GM19372 (cell line): ENCODE data around the gene CALHM4.

Experiments
- ATAC-seq: cut with Tn5 transposase; IDR thresholded peaks from one replicate; pipeline ENCODE4 v1.9.1; 2021; ENCODE audit warnings: mild to moderate bottlenecking, low read depth, moderate library complexity; ENCODE audit not compliant: unreplicated experiment

CALHM4 gene

DNA sequence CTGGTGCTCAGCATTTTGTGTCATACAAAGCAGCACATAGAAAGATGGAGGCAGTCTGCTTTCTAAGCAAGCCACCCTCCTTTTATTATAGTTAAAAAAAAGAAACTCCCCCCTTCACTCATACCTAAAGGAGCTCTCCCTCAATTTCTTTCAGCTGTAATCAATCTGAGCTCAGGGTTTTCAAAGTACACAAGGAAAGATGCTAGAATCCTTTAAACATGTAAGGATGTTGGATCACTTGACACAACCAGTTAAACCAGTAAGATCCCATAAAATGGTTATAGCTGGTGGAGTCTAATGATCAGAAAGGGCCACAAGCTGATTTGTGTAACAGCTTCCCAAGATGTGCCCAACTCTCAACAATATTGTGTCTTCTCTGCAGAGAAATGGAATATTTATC is at the start of gene CALHM4:
Gene CALHM4 (plus strand): TSS at position 301 of the 400 bp plus-strand sequence. CDS start 43 bp downstream, at position 344.
- ATAC-seq: no peak

DNA sequence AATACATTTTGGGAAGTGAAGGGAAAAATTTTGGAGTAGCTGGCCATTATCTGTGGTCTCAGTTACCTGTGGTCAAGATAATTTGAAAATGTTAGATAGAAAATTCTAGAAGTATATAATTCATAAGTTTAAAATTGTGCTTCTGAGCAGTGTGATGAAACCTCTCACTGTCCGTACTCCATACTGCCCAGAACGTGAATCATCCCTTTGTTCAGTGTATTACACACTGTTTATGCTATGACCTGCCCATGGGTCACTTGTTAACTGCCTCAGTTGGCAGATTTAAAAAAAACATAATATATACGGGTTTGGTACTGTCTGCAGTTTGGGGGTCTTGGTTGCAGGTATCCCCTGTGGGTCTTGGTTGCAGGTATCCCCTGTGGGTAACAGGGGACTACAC is 46.2 kb upstream of the CALHM4 start:
- ATAC-seq: no peak

DNA sequence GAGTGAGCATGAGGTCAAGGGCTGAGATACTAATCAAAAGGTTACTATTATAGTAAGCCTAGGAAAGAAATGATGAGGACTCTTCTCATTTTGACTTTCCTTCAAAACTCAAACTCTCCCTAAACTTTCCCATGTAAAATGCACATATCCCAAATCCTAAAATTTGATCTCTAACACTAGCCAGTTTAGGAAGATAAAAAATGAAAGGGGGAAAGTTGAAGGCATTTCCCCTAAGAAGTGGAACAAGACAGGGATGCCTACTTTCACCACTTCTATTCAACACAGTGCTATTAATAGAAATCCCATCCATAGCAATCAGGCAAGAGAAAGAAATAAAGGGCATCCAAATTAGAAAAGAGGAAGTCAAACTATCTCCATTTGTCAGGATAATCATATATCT is 45.0 kb upstream of the CALHM4 start:
- no peak for ATAC-seq

DNA sequence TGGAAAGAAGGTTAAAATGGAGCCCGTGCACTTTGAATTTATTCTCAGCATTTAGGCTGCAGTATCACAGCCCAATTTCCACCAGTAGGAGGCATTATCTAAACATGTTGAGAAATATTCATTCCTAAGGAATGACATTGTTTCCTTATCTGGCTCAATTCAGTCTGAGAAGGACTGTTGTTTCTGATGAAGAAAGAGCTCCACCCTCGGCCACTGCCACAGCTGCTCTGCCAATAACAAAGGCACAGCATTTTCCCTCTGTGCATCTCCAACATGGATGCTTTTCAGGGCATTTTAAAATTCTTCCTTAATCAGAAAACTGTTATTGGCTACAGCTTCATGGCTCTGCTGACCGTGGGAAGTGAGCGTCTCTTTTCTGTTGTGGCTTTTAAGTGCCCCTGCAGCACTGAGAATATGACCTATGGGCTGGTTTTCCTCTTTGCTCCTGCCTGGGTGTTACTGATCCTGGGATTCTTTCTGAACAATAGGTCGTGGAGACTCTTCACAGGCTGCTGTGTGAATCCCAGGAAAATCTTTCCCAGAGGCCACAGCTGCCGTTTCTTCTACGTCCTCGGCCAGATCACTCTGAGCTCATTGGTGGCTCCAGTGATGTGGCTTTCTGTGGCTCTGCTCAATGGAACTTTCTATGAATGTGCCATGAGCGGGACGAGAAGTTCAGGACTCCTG is 42.0 kb upstream of the CALHM4 start, which contains the start of gene CALHM5:
Gene CALHM5 (plus strand): TSS at position 216 of the 687 bp plus-strand sequence. CDS start 58 bp downstream, at position 274.
- ATAC-seq: no peak

GRCh38 chr6:116512111-116512559 is 41.4 kb upstream of the CALHM4 start:
- ATAC-seq: no peak

GRCh38 chr6:116512734-116513133 is 40.8 kb upstream of the CALHM4 start:
- no peak for ATAC-seq

DNA sequence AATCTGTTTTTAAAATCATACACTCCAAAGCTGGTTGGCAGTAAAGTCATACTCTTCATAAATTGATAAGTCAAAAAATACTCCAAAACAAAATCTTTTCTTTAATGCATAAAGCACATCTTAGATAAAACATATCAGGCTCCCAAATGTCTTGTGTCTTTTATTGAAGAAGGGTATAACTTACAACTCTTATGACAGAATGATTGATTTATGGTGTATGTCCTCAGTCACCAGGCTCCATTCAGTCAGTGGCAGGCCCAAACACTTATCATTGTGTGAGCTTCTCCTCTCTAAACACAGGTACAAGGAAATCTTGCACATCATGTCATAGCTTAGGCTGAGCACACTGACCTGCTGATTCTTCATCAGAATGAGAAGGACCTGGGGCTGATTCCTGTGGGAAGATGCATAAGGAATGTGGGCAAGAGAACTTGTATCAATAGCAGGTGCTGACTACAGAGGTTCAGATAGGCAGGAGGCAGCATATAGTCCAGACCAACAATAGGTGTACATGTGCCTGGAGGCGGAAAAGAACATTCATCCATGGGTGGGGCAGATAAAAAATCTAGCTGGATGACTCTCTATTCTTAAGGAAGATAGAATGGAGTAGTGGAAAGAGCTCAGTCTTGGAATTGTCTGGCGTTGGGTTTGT is 40.2 kb upstream of the CALHM4 start:
- no peak for ATAC-seq

GRCh38 chr6:116514111-116514510 is 39.4 kb upstream of the CALHM4 start:
- ATAC-seq: no peak

DNA sequence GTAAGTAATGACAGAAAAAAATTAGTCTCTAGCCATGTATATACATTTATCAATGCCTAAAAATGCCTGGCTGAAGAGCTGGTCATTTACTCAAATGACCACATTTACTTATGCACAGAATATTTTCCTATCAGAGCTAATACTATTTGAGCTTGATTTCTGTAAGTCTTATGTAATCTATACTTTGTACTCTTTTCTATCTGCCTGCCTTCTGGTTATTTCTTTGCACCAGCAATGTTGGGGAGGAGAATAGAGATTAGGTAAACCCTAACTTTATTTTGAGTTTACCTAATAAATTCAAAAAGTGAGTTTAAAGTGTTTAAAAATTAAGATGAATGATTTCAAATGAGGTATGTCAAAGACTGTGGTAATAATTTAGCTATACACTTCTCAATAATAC is 38.4 kb upstream of the CALHM4 start:
- ATAC-seq: no peak

- ATAC-seq: no peak
Measured at GRCh38 chr6:116518621-116519368, 34.8 kb upstream of the CALHM4 start.

GRCh38 chr6:116522896-116523295 is 30.7 kb upstream of the CALHM4 start:
- no peak for ATAC-seq

DNA sequence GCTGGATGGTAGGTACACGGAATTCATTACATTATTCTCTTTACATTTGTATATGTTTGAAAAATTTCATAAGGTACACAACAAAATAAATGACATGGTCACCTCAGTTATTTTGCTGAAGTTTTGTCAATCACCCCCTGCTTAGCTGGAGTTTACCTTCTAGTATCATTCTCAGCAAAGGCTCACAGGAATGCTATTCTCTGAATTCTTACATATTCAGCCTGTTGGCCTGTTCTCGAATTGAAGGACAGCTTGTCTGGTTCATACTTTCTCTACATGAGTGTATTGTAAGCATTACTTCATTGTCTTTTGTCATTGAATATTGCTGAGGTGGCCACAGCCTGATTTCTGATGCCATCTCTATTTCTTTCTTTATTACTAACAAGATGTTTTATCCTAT is 29.3 kb upstream of the CALHM4 start:
- no peak for ATAC-seq

GRCh38 chr6:116528133-116528532 is 25.4 kb upstream of the CALHM4 start:
- no peak for ATAC-seq

- ATAC-seq: no peak
Measured at GRCh38 chr6:116528780-116529179, 24.8 kb upstream of the CALHM4 start.

DNA sequence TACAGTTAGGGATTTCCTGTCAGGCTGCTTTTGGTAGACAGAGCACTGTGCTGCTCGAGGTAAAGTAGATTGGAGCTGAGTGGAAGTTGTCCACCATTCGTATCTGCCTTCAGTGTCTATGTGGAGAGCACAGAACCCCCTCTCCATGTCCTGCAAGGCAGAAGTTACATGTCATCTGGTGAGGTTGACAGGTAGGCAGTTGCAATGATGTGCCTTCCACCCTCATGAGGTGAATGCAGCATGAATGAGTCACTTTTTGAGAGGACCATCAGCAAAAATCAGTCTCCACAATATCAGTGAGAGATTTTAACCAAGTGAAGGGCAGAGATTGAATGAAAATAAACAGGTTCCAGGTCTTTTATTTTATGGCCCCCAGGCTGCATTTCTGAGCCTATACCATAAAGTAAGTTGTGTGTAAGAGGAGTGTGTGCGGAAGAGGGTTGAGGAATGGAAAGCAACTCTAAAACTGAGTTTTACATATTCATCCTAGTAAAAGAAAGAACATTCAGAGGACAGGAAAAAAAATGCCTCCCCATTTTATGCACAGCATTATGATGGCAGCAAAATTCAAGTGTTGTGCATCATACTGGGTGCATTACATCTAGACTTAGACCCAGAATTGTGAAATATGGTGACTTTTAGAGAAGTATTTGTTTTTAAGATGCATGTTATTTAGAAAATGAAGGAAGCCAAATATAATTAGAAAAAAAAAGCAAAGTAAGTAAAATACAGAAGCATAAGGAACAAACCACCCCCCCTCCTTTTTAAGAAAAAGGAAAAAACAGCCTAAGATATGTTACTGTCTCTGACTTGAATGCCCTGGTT is 23.9 kb upstream of the CALHM4 start:
- ATAC-seq: no peak

- no peak for ATAC-seq
Measured at GRCh38 chr6:116530436-116530835, 23.1 kb upstream of the CALHM4 start.

GRCh38 chr6:116531675-116532570 is 21.6 kb upstream of the CALHM4 start:
- ATAC-seq: peak; percentile 96

- ATAC-seq: no peak
Measured at GRCh38 chr6:116533233-116533957, 20.2 kb upstream of the CALHM4 start.

DNA sequence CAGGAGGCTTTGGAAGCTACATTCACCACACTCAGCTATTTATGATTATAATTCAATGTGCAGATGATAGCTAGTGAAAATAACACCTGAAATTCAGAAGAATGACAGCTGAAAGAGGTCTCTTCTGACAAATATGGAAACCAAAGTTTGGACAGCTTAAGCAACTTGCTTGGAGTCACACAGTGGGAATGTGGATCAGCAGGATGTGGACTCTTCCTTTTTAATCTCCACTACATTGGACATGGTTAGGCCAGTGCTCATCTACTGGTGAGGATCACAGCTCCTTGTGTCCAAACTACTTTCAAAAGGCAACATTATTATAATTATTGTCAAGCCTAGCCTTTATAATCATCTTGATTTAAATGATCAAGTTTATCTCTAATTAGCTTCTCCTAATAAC is 18.4 kb upstream of the CALHM4 start:
- no peak for ATAC-seq
